Esophagus squamous epithelium (tissue), 4 donors: ENCODE data around the gene MMP14.

ENCODE experiments used
- CTCF ChIP-seq, 6 experiments: fragments of 450-650 bp in 4 of 6; fragments of 200-600 bp in 2 of 6; sonication (generic) in 2 of 6; IDR thresholded peaks; one replicate each; pipeline ENCODE4 v1.5.1; 2016 to 2019; ENCODE audit warnings: antibody characterized with exemption in 6 of 6, mild to moderate bottlenecking in 4 of 6, moderate library complexity in 4 of 6
- POLR2A ChIP-seq, 4 donors: fragments of 450-650 bp; IDR thresholded peaks; one replicate each; pipeline ENCODE4 v1.6.1; 2017; ENCODE audit warnings: antibody characterized with exemption in 4 of 4, mild to moderate bottlenecking in 4 of 4, moderate library complexity in 3 of 4

GRCh38 chr14:22878271-22879246, 42.2 kb downstream of the MMP14 start:
- TF ChIP-seq POLR2A (IDR thresholded peaks at IDR 0.05) (no peak), CTCF (IDR thresholded peaks at IDR 0.05) (no peak)
